ENCODE results near the gene C19orf85.

Gene C19orf85

GRCh38 chr19:55474269-55475265 is 10.0 kb upstream of the C19orf85 start:
- DNase-seq = no peak

GRCh38 chr19:55473225-55474012 is 8.9 kb upstream of the C19orf85 start:
- peak; percentile 24 for DNase-seq

GRCh38 chr19:55472463-55472862 is 7.9 kb upstream of the C19orf85 start:
- no peak for DNase-seq

- DNase-seq = no peak
These were observed 6.7 kb upstream of the C19orf85 start for GRCh38 chr19:55471266-55471665.

- no peak for DNase-seq
These were observed 3.5 kb upstream of the C19orf85 start for GRCh38 chr19:55468054-55468393.

GRCh38 chr19:55467236-55468053 is 2.9 kb upstream of the C19orf85 start:
- DNase-seq = peak; percentile 89

- DNase-seq = no peak
These were observed 1.7 kb upstream of the C19orf85 start for GRCh38 chr19:55466241-55466614.

- peak; percentile 49 for DNase-seq
These were observed 1.1 kb upstream of the C19orf85 start for GRCh38 chr19:55465460-55466240.

GRCh38 chr19:55464039-55464661 is 401 bp downstream of the C19orf85 start:
- DNase-seq = no peak

- DNase-seq = no peak
These were observed 944 bp downstream of the C19orf85 start for GRCh38 chr19:55463583-55464031.

GRCh38 chr19:55462722-55463121 is 1.8 kb downstream of the C19orf85 start:
- DNase-seq = no peak

GRCh38 chr19:55461974-55462626 is 2.5 kb downstream of the C19orf85 start:
- peak; percentile 86 for DNase-seq

- peak; percentile 99 for DNase-seq
These were observed 3.1 kb downstream of the C19orf85 start, which contains the start of gene ISOC2 for GRCh38 chr19:55461259-55461973. Gene ISOC2, minus strand, starts transcription at chr19:55461642. Its CDS starts 5,156 bp downstream, at chr19:55456486.

GRCh38 chr19:55460670-55461258 is 3.8 kb downstream of the C19orf85 start:
- peak; percentile 89 for DNase-seq

GRCh38 chr19:55459950-55460657 is 4.4 kb downstream of the C19orf85 start:
- DNase-seq = peak; percentile 48

- no peak for DNase-seq
These were observed 5.0 kb downstream of the C19orf85 start for GRCh38 chr19:55459551-55459949.

- no peak for DNase-seq
These were observed 6.7 kb downstream of the C19orf85 start for GRCh38 chr19:55457683-55458457.

- DNase-seq = no peak
These were observed 8.2 kb downstream of the C19orf85 start for GRCh38 chr19:55456347-55456746.
